ENCODE measurements around the gene LRP1B. TPM values are rescaled to one million over a fixed set of nuclear protein-coding genes. Genes with fewer than 3 reads are reported as not detected.

LRP1B gene
- total RNA-seq, 1 donor from 2014 or later, result not detected

GRCh38 chr2:141162314-141162713 lies 968.5 kb downstream of the LRP1B start:
- ChIA-PET POLR2A (no interaction called here), CTCF (no interaction called here)
- DNase-seq, result no peak
- intact Hi-C loops (cut with micrococcal nuclease), result no loop called here
- H3K4me1 Mint-ChIP-seq, result no peaks in the 10 kb centered on the region
- H3K27me3 Mint-ChIP-seq, result no peaks in the 10 kb centered on the region
- no peak for ATAC-seq (ENCODE audit: low read depth)
- H3K9me3 Mint-ChIP-seq, result no peaks in the 10 kb centered on the region
- no peak overlapping the region for H3K4me3 Mint-ChIP-seq
- no peaks in the 10 kb centered on the region for H3K36me3 Mint-ChIP-seq (ENCODE audit: low read depth)
- TF ChIP-seq CTCF (IDR thresholded peaks at IDR 0.05), result no peak
- H3K27ac Mint-ChIP-seq, result no peak overlapping the region

GRCh38 chr2:141151611-141152286 lies 979.1 kb downstream of the LRP1B start:
- CTCF ChIA-PET, result no interaction called here
- TF ChIP-seq CTCF (IDR thresholded peaks at IDR 0.05), result no peak
- DNase-seq (no peak), ATAC-seq (ENCODE audit: low read depth) (no peak)
- Mint-ChIP-seq H3K4me3 (no peak overlapping the region), H3K27ac (no peak overlapping the region), H3K36me3 (ENCODE audit: low read depth) (no peaks in the 10 kb centered on the region), H3K27me3 (no peaks in the 10 kb centered on the region), H3K9me3 (no peaks in the 10 kb centered on the region), H3K4me1 (no peaks in the 10 kb centered on the region)
- intact Hi-C loops (cut with micrococcal nuclease), result no loop called here
- POLR2A ChIA-PET, result no interaction called here

- H3K9me3 Mint-ChIP-seq, result no peaks in the 10 kb centered on the region
- H3K36me3 Mint-ChIP-seq (ENCODE audit: low read depth), result no peaks in the 10 kb centered on the region
- H3K27ac Mint-ChIP-seq, result no peak overlapping the region
- ChIA-PET CTCF (interaction anchor here (0.6 kb wide), 1 partner anchor 32 kb away, joined by 4 read pairs; no protein-coding TSS in a partner anchor), POLR2A (no interaction called here)
- no peak for TF ChIP-seq CTCF (IDR thresholded peaks at IDR 0.05)
- intact Hi-C loops (cut with micrococcal nuclease), result no loop called here
- DNase-seq (no peak), ATAC-seq (ENCODE audit: low read depth) (no peak)
- no peaks in the 10 kb centered on the region for H3K27me3 Mint-ChIP-seq
- H3K4me1 Mint-ChIP-seq, result no peaks in the 10 kb centered on the region
- no peak overlapping the region for H3K4me3 Mint-ChIP-seq
These were observed 988.8 kb downstream of the LRP1B start for GRCh38 chr2:141142025-141142424.

GRCh38 chr2:141137122-141137693 lies 993.6 kb downstream of the LRP1B start:
- Mint-ChIP-seq H3K4me3 (no peak overlapping the region), H3K9me3 (peaks cover 2% of the 10 kb centered on the region), H3K27me3 (no peaks in the 10 kb centered on the region), H3K4me1 (no peaks in the 10 kb centered on the region), H3K36me3 (ENCODE audit: low read depth) (no peaks in the 10 kb centered on the region), H3K27ac (no peak overlapping the region)
- ChIA-PET CTCF (no interaction called here), POLR2A (no interaction called here)
- no peak for TF ChIP-seq CTCF (IDR thresholded peaks at IDR 0.05)
- DNase-seq, result no peak
- intact Hi-C loops (cut with micrococcal nuclease), result no loop called here
- no peak for ATAC-seq (ENCODE audit: low read depth)

GRCh38 chr2:141133883-141134282 lies 996.9 kb downstream of the LRP1B start:
- H3K4me3 Mint-ChIP-seq, result no peak overlapping the region
- H3K9me3 Mint-ChIP-seq, result peaks cover 2% of the 10 kb centered on the region
- ChIA-PET CTCF (no interaction called here), POLR2A (no interaction called here)
- H3K27ac Mint-ChIP-seq, result no peak overlapping the region
- H3K4me1 Mint-ChIP-seq, result no peaks in the 10 kb centered on the region
- intact Hi-C loops (cut with micrococcal nuclease), result no loop called here
- ATAC-seq (ENCODE audit: low read depth), result no peak
- H3K36me3 Mint-ChIP-seq (ENCODE audit: low read depth), result no peaks in the 10 kb centered on the region
- H3K27me3 Mint-ChIP-seq, result no peaks in the 10 kb centered on the region
- TF ChIP-seq CTCF (IDR thresholded peaks at IDR 0.05), result no peak
- DNase-seq, result no peak

Data from activated B cell treated with CpG ODN at 0.5 μM for 24 hours (primary cell).